ENCODE results near the gene MYO1E.

- TF ChIP-seq CTCF (conservative IDR thresholded peaks at IDR 0.05 in 1 of 2, IDR thresholded peaks at IDR 0.05 in 1 of 2; ENCODE audit: extremely low read depth in 1 of 2, insufficient read depth in 1 of 2, low read depth in 1 of 2, low read length in 2 of 2) (no peak), EZH2 (IDR thresholded peaks at IDR 0.05; ENCODE audit: borderline replicate concordance, low read length) (no peak)
Measured at GRCh38 chr15:59400103-59400813, 27.6 kb upstream of the MYO1E start.

All from mammary epithelial cell (primary cell).